ENCODE data around the gene CIB2.

Gene CIB2

GRCh38 chr15:78064544-78064943 lies 66.7 kb downstream of the CIB2 start:
- no peak for DNase-seq

- DNase-seq = no peak
These were observed 67.3 kb downstream of the CIB2 start for GRCh38 chr15:78063970-78064385.

- no peak for DNase-seq
These were observed 68.0 kb downstream of the CIB2 start for GRCh38 chr15:78063217-78063616.

- no peak for DNase-seq
These were observed 69.2 kb downstream of the CIB2 start for GRCh38 chr15:78061963-78062427.

GRCh38 chr15:78060232-78060631 lies 71.0 kb downstream of the CIB2 start:
- DNase-seq = no peak

GRCh38 chr15:78059110-78059839 lies 72.0 kb downstream of the CIB2 start:
- no peak for DNase-seq

- DNase-seq = no peak
These were observed 72.8 kb downstream of the CIB2 start for GRCh38 chr15:78058401-78058935.

GRCh38 chr15:78057803-78058202 lies 73.4 kb downstream of the CIB2 start:
- DNase-seq = no peak

GRCh38 chr15:78056714-78057269 lies 74.5 kb downstream of the CIB2 start:
- no peak for DNase-seq

GRCh38 chr15:78055919-78056713 lies 75.1 kb downstream of the CIB2 start:
- no peak for DNase-seq

- DNase-seq = no peak
These were observed 76.3 kb downstream of the CIB2 start for GRCh38 chr15:78054966-78055365.

Measured in SIG-M5 (cell line).